HepG2 (cell line): Measurements from ENCODE around the gene LPIN3. TPM values are rescaled to one million over a fixed set of nuclear protein-coding genes. Genes with fewer than 3 reads are reported as not detected.

ENCODE experiments used
- E2F2 ChIP-seq: sonication (generic); formaldehyde crosslinking; IDR thresholded peaks from 2 replicates; pipeline ENCODE4 v1.4.0; 2020; ENCODE audit warnings: missing genetic modification reagents, borderline replicate concordance
- ELF1 ChIP-seq: sonication (generic); formaldehyde crosslinking; IDR thresholded peaks from 2 replicates; pipeline ENCODE4 v1.4.0; 2020; ENCODE audit warnings: missing genetic modification reagents
- ISX ChIP-seq: sonication (generic); formaldehyde crosslinking; conservative IDR thresholded peaks from 2 replicates; pipeline ENCODE4 v1.5.0; 2020; ENCODE audit warnings: missing genetic modification reagents
- NR2C2 ChIP-seq: sonication (generic); formaldehyde crosslinking; IDR thresholded peaks from 2 replicates; pipeline ENCODE4 v1.4.0; 2020; ENCODE audit warnings: missing genetic modification reagents, mild to moderate bottlenecking, moderate library complexity, borderline replicate concordance
- PAXIP1 ChIP-seq: sonication (generic); formaldehyde crosslinking; conservative IDR thresholded peaks from 2 replicates; pipeline ENCODE4 v1.4.0; 2020; ENCODE audit warnings: mild to moderate bottlenecking, missing genetic modification reagents, moderate library complexity
- PPARG ChIP-seq: conservative IDR thresholded peaks from 2 replicates; pipeline ENCODE4 v1.6.1; 2016; ENCODE audit warnings: missing biosample characterization, missing genetic modification reagents
- SMARCE1 ChIP-seq: fragments of 450-650 bp; IDR thresholded peaks from 2 replicates; pipeline ENCODE4 v1.6.1; 2017; ENCODE audit warnings: borderline replicate concordance
- SP4 ChIP-seq: sonication (generic); formaldehyde crosslinking; IDR thresholded peaks from 2 replicates; pipeline ENCODE4 v1.8.1; 2023; ENCODE audit warnings: mild to moderate bottlenecking, missing genetic modification reagents
- TSC22D2 ChIP-seq: sonication (generic); formaldehyde crosslinking; IDR thresholded peaks from 2 replicates; pipeline ENCODE4 v1.5.1; 2020; ENCODE audit warnings: missing genetic modification reagents, mild to moderate bottlenecking, borderline replicate concordance
- YEATS2 ChIP-seq: sonication (generic); formaldehyde crosslinking; IDR thresholded peaks from 2 replicates; pipeline ENCODE4 v1.4.0; 2020; ENCODE audit warnings: missing genetic modification reagents, borderline replicate concordance
- ZBTB33 ChIP-seq: sonication (generic); formaldehyde crosslinking; IDR thresholded peaks from 2 replicates; pipeline ENCODE4 v1.4.0; 2020; ENCODE audit warnings: missing genetic modification reagents
- ZFP36 ChIP-seq: fragments of 150-350 bp; IDR thresholded peaks from 2 replicates; pipeline ENCODE4 v1.6.1; 2018; ENCODE audit warnings: borderline replicate concordance, low read length, low read depth; ENCODE audit not compliant: partially characterized antibody
- ZFX ChIP-seq: sonication (generic); formaldehyde crosslinking; IDR thresholded peaks from 2 replicates; pipeline ENCODE4 v1.4.0; 2020; ENCODE audit warnings: mild to moderate bottlenecking, low read depth, missing genetic modification reagents, moderate library complexity
- ZNF180 ChIP-seq: sonication (generic); formaldehyde crosslinking; IDR thresholded peaks from 2 replicates; pipeline ENCODE4 v1.4.0; 2020; ENCODE audit warnings: low read depth, missing genetic modification reagents, borderline replicate concordance
- ZNF224 ChIP-seq: sonication (generic); formaldehyde crosslinking; IDR thresholded peaks from 2 replicates; pipeline ENCODE4 v1.5.0; 2020; ENCODE audit warnings: mild to moderate bottlenecking, missing genetic modification reagents
- ZNF510 ChIP-seq: sonication (generic); formaldehyde crosslinking; IDR thresholded peaks from 2 replicates; pipeline ENCODE4 v1.4.0; 2020; ENCODE audit warnings: low read depth, mild to moderate bottlenecking, missing genetic modification reagents
- ZNF552 ChIP-seq: sonication (generic); formaldehyde crosslinking; IDR thresholded peaks from 2 replicates; pipeline ENCODE4 v1.9.0; 2022; ENCODE audit warnings: missing genetic modification reagents, mild to moderate bottlenecking, borderline replicate concordance
- ZNF83 ChIP-seq: sonication (generic); formaldehyde crosslinking; IDR thresholded peaks from 2 replicates; pipeline ENCODE4 v1.4.0; 2020; ENCODE audit warnings: missing genetic modification reagents, mild to moderate bottlenecking, borderline replicate concordance
- ZUFSP ChIP-seq: sonication (generic); formaldehyde crosslinking; IDR thresholded peaks from 2 replicates; pipeline ENCODE4 v1.9.0; 2021; ENCODE audit warnings: missing genetic modification reagents, mild to moderate bottlenecking, borderline replicate concordance
- polyA plus RNA-seq, 8 experiments: library from polyadenylated mRNA; depleted of rRNA in 3 of 8; stranded (reverse) in 7 of 8; unstranded in 1 of 8; fragments of >200 nt; fragmentation: Illumina TruSeq in 4 of 8; extraction: Trizol in 4 of 8; gene quantifications; 2 replicates each; pipeline versions ENCODE4 v1.2.1 to v1.2.3, GENCODE V29; 2011 to 2016; ENCODE audit warnings: low read depth in 4 of 8, missing spikeins in 1 of 8, mixed read lengths in 1 of 8; ENCODE audit not compliant: insufficient read depth in 1 of 8
- total RNA-seq, 5 experiments: library from RNA; depleted of rRNA; stranded (reverse); fragments of >200 nt; fragmentation: Illumina TruSeq; extraction: Trizol; gene quantifications; 2 replicates each; pipeline ENCODE4 v1.2.3, GENCODE V29; 2016; ENCODE audit warnings: low read depth in 1 of 5

LPIN3 gene
- total and polyA plus RNA-seq, 2 of the 13 experiments (the other 11 are each of a cell fraction or from before 2014, with no cell fraction given): 14.2 to 28.6 TPM

- TF ChIP-seq ZBTB33 (no peak), ZFX (CRISPR knock-in tag) (peak; percentile 61), ISX (no peak), PAXIP1 (CRISPR knock-in tag) (no peak), E2F2 (CRISPR knock-in tag) (peak; percentile 43; the same call in 1 of the 2 replicates), YEATS2 (CRISPR knock-in tag) (peak; percentile 49; the same call in 1 of the 2 replicates), SP4 (CRISPR knock-in tag) (peak; percentile 75; the same call in 1 of the 2 replicates), ZNF224 (CRISPR knock-in tag) (peak; percentile 29; the same call in 1 of the 2 replicates), ZNF180 (CRISPR knock-in tag) (0 out of 2 replicates have a peak, but pooled peaks have one; percentile 25), TSC22D2 (no peak), ZNF552 (CRISPR knock-in tag) (peak; percentile 79; the same call in 1 of the 2 replicates), SMARCE1 (no peak), PPARG (CRISPR knock-in tag) (no peak), NR2C2 (peak; percentile 63; the same call in 1 of the 2 replicates), ZNF83 (CRISPR knock-in tag) (peak; percentile 92), ZNF510 (CRISPR knock-in tag) (peak; percentile 50), ZFP36 (peak; percentile 13), ZUFSP (CRISPR knock-in tag) (no peak), ELF1 (no peak; the same call in 1 of the 2 replicates)
Measured at GRCh38 chr20:41316602-41317545, 23.7 kb upstream of the LPIN3 start (continued).
